Breast epithelium (tissue), 3 donors: ENCODE results near the gene PSMG4.

ENCODE experiments used
- POLR2A ChIP-seq: fragments of 450-650 bp; IDR thresholded peaks from one replicate; pipeline ENCODE4 v1.6.1; 2016; ENCODE audit warnings: antibody characterized with exemption, mild to moderate bottlenecking, moderate library complexity
- TF ChIP-seq, protein P1 (sequence below), 3 donors: fragments of 450-650 bp; IDR thresholded peaks; one replicate each; pipeline ENCODE4 v1.5.1; 2016 to 2017; ENCODE audit warnings: antibody characterized with exemption in 3 of 3, mild to moderate bottlenecking in 3 of 3, moderate library complexity in 3 of 3

DNA sequence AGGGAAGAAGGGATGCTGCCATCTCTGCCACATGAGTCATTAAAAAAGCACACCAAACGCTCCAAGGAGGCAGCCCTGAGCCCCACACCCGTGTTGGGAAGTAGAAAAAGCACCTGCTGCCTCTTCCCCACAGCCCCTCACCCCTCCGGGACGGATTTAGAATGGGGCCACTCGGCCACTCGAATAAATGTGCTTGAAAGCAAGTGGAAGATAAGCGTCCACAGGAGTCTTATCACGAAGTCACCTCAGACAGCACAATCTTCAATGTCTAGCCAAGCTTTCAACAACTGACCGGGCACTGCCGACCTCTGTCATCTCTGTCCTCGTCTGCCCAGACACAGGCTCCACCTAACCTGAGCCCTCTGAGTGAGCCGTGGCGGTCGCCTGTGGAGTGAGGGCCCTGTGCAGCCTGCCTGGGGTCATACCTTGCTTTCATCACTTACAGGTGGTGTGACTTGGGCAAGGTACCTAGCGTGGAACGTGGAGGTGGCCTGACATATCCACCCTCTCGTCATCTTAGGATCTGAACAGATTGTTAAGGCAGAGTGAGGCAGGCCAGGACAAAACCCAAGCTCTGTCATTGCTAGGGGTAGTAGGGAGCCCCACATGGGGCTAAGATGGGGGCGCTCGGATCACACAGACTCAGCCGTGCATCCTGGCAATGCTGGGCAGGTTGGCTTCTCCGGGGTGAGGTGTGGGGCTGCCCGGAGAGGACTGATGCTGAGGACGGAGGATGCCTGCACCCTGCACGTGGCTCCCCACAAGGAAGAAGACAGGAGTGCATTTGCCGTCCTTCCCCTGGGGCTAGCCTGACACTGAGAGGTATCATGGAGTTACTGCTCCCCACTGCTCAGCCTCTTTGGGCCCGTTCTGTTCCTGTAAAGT, 34.8 kb downstream of the PSMG4 start:
- TF ChIP-seq POLR2A: no peak
- TF ChIP-seq, protein P1, sequence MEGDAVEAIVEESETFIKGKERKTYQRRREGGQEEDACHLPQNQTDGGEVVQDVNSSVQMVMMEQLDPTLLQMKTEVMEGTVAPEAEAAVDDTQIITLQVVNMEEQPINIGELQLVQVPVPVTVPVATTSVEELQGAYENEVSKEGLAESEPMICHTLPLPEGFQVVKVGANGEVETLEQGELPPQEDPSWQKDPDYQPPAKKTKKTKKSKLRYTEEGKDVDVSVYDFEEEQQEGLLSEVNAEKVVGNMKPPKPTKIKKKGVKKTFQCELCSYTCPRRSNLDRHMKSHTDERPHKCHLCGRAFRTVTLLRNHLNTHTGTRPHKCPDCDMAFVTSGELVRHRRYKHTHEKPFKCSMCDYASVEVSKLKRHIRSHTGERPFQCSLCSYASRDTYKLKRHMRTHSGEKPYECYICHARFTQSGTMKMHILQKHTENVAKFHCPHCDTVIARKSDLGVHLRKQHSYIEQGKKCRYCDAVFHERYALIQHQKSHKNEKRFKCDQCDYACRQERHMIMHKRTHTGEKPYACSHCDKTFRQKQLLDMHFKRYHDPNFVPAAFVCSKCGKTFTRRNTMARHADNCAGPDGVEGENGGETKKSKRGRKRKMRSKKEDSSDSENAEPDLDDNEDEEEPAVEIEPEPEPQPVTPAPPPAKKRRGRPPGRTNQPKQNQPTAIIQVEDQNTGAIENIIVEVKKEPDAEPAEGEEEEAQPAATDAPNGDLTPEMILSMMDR (IDR thresholded peaks at IDR 0.05): no peak
